ENCODE measurements around the gene SURF6.

DNA sequence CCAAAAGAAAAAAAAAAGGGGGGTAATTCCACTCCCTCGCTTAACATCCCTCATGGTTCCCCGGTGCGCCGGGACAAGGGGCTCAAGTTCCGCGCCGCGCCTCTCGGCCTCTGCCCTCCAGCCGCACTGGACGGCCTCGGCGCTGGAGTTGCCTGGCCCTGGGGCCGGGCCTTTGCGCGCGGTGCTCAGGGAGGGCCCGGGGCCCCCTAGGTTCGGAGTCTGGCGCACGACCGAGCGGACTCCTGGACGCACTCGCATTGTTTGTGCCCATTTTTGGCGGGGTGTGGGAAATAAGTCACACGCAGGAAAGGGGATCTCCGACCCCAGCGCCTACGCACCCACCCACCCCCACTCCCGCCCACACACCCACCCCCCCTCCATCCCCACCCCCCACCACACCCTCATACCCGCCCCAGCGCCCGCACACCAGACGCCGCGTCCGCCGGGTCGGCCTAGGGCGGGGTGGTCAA, 11.6 kb upstream of the SURF6 start:
- TF ChIP-seq, protein P1, sequence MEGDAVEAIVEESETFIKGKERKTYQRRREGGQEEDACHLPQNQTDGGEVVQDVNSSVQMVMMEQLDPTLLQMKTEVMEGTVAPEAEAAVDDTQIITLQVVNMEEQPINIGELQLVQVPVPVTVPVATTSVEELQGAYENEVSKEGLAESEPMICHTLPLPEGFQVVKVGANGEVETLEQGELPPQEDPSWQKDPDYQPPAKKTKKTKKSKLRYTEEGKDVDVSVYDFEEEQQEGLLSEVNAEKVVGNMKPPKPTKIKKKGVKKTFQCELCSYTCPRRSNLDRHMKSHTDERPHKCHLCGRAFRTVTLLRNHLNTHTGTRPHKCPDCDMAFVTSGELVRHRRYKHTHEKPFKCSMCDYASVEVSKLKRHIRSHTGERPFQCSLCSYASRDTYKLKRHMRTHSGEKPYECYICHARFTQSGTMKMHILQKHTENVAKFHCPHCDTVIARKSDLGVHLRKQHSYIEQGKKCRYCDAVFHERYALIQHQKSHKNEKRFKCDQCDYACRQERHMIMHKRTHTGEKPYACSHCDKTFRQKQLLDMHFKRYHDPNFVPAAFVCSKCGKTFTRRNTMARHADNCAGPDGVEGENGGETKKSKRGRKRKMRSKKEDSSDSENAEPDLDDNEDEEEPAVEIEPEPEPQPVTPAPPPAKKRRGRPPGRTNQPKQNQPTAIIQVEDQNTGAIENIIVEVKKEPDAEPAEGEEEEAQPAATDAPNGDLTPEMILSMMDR (IDR thresholded peaks at IDR 0.05) = peak in 1 of 6 experiments; percentile 9
- TF ChIP-seq POLR2A (IDR thresholded peaks at IDR 0.05) = no peak

Data from esophagus squamous epithelium (tissue), 4 donors.